SKM-1 treated with dmso at 0.1 percent for 144 hours (cell line): ENCODE results near the gene MTSS2.
A peak's percentile ranks its signal among the peaks of the same experiment; 100 is the strongest.

Experiments
- DNase-seq: peaks from one replicate; lab custom pipeline; 2025; ENCODE audit not compliant: unreplicated experiment; lab: John Stamatoyannopoulos, UW

Gene MTSS2

DNA sequence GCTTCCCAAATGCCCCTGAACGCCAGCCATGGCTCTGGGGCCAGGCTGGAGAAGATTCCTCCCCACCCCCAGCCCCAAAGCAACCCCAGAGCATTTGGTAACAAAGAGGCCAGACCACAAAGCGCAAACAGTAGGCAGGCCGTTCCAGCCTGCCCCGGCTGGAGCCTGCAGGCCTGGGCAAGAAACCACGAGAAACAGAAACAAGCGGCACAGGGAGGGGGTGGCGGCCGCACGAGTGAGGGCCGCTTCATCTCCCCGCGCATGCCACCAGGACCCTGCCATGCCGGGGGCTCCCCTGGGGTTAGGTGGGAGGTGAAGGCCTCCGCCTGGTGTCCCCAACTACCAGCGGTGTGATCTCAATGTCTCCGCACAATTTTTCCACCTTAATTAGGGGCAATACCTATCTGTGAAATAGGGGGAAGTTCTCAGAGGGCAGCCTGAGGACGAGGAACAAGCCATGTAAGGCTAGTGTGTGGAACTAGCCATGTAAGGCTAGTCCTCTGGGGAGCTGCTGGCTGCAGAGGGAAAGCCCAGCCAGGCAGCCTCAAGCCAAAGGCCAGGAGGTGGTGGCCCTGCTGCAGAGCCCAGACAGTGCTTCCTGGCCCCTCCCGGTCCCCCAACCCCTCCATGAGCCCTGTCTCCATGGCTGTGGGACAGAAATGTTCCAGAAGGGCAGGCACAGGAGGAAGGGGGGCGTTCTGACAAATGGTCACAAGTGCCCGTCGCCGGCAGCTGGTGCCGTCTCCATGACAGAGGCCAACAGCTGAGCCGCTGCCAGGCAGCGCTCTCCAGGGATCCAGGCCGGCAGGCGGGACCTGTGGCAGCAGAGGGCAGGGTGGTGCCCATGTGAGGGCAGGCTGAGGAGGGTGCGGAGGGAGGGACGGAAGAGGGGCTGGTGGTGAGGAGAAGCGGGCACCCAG is 14.5 kb upstream of the MTSS2 start:
- peak; percentile 63 for DNase-seq

DNA sequence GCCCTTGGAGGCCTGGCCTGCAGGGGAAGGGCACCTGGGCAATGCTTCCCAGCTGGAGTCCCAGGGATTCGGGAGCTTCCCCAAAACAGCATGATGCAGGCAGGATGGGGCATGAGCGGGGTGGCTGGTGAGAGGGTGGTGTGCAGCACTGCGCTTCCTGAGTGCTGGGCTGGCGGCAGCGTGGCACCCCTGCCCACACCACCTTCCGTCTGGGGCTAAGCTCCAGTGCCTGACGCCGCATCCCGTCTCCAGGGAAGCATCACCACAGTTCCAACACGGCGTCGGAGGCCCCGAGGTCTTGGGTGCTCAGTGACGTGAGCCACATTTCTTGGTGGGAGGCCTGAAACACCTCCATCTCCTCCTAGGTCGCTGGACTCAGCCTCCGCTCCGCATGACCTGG is 13.8 kb upstream of the MTSS2 start:
- DNase-seq, result no peak

DNA sequence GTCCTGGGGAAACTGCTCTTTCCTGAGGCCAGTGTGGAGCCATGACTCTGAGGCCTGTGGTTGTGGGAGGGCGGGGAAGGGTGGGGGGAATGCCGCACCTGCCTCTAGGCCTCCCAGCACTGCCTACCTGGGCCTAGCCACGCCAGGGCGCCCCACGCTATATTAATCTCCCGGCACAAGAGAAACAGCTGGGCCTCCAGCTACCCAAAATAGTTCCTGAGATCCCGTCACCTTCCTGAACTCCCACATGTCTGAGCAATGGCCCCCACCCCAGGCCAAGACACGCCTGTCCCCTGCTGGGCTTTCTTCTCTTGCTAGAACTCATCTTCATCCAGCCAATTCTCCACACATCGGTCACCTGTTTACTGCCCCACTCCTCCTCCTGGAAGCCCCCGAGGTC is 13.0 kb upstream of the MTSS2 start:
- no peak for DNase-seq

DNA sequence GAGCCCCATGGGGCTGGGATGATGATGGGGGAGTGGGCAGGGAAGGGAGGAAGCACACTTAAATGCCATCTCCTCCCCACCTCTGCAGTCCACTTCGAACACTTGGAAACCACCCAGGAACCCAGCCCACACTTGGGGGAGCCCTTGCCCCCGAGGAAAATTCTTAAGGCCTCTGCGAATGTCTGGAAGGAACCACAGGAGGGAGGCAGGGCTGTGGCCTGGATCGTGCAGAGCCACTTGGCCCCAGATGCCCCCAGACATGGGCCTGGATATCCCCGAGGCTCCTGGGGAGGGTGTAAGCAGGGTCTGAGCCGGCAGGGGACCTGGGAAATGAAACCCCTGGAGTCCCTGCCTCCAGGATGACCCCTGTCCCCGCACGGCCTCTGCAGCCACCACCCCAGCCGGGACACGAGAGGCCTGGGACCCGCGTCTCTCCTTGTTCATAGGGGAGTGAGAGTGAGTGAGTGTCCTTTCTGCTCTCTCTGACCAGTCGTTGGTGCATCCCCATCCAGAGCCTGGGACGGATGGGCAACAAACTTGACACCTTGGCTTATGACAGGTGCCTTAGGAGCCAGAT is 11.8 kb upstream of the MTSS2 start:
- no peak for DNase-seq

DNA sequence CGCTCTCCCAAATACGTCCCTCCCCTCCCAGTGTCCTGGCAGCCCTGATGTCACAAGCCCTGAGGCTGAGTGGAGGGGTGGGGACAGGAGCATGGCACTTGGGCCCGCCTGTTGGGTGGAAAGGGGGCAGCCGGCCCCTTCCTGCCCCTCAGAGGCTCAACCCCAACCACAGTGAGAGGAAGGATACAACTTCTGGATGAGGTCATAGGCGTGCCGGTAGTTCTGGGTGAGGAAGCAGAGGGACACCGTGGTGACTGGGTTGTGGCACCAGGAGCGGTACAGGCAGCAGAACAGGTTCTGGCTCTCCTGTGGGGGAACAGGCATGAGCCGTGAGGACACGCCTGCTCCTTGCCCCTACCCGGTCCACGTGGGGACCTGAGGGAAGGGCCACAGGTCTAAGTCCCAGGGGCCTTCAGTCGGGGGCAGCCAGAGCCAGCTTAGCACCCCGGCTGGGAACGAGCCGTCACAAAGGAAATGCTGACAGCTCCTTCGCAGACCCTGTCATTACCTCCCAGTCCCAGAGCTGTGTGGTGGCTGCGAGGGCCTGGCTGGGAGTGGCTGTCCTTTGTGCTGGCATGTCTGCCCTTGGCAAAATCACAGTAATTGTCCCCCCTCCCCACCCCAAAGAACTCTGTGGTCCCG is 11.2 kb upstream of the MTSS2 start:
- DNase-seq, result peak; percentile 82

DNA sequence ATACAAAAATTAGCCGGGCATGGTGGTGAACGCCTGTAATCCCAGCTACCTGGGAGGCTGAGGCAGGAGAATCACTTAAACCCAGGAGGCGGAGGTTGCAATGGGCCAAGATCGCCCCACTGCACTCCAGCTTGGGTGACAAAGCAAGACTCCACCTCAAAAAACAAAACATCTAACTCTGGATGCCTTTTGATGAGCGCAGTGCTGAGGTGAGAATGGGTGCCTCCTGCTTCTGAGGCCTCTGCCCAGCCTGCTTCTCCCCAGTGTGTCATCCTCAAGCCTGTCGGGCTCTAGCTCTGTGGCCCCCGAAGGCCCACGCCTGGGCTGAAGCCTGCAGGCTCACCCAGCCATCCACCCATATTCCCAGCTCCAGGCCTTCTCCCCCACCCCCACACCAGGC is 10.5 kb upstream of the MTSS2 start:
- no peak for DNase-seq

DNA sequence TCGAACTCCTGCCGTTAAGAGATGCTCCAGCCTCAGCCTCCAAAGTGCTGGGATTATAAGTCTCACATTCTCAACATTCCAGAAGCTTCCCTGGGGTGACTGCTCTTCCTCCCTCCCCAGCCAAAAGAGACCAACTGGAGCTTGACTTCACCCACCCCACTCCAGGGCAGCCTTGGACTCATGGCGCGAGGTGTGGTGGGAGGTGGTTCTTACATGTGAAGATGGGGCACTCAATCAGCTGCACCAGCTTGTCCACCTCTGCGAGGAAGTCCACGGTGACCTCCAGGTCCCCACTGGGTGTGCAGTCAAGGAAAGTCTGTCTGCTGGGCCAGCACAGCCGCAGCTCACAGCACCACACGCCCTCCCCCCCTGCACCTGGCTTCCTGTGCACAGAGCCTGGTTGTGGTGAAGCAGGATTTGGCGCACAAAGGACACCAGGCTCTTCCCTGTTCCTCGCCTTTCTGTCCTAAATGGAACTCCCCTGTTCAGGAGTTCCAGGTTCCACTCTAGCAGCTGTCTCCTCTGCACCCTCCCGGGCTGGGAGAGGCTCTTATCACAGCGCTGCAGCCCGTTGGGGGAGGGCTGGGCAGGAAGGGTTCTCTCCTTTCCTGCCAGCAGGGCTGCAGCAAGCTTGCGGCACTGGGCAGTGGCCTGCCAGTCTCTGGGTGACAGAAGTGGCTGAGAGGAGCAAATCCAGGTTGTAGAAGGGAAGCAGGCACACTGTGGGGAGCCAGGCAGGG is 9.6 kb upstream of the MTSS2 start:
- DNase-seq, result peak; percentile 28

DNA sequence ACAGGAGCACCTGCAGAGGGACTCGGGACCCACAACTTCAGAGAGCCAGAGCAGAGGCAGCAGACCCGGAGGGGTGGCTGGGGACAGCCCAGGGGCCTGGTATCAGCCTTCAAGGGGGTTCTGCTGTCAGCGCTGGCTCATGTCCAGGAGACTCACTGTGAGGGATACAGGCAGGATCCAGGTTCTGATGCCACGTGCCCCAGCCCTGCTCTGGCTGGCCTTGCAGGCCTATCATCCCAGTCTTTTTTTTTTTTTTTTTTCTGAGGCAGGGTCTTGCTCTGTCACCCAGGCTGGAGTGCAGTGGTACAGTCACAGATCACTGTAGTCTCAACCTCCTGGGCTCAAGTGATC is 9.0 kb upstream of the MTSS2 start:
- no peak for DNase-seq

DNA sequence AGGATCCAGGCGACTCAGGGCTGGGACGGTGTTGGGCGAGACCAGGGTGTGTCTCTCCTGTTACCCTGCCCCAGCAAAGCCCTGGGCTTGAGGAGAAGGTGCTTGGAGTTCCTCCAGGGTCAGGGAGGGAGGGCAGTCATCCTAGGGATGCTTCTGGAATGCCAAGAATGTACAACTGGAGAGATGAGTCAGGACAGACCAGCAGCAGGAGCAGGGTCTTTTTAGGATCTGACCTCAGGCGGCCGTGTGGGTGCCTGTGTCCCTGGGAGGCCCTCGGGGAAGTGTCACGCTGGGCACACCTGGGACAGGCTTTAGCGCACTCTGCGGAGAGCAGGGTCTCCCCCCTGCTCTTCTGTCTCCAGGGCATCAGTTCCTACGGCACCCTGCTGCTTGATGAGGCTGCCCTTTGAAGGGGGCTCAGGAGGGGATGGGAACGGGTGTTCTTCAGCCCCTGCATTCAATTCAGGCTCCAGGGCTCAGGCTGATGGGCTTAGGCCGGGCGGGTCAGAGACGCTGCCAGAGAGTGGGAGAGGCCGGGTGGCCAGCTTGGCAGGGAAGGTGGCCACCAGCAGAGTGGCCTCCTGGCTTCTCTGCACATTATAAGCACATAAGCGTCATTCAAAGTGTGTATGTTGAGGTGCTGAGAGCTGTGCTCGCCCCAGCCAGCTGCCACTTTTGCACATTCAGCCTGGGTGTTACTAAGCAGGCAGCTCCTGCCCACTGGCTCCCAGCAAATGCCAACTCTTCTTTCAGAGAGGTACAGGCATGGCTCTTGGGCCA is 8.4 kb upstream of the MTSS2 start:
- no peak for DNase-seq

DNA sequence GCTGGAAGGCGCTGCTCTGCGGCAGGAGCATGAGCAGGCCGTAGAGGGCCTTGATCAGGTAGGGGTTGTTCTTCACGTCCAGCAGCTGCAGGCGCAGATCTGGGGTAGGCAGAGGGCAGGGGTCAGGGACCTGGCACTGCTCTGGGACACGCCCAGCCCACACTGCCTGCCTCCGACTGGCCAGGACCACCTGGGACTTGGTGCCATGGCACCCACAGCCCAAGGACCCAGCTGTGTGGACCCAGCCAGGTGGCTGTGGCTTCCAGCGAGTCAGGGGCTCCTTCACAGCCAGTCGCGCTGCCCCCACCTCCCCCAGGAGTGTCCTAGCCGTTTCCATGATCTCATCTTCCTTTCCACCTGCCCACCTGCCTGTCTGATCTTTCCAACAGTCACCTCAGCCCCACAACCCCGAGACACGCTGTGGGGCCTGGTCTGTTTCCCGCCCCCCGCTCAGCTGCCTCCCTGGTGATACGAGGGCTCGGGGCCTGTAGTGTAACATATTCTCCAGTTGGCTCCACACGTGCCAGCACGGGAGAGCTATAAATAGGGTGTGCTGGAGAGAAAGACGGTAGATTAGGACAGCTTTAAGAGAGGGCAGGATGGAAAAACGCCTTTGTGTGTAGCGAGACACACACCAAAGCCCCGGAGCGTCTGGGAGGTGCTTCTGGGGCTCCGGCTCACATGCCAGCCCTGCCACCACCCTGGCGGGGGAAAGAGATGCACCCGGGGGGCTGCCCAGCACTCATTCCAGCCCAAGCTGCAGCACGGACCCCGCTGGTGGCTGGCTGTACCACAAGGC is 7.2 kb upstream of the MTSS2 start:
- DNase-seq, result no peak

DNA sequence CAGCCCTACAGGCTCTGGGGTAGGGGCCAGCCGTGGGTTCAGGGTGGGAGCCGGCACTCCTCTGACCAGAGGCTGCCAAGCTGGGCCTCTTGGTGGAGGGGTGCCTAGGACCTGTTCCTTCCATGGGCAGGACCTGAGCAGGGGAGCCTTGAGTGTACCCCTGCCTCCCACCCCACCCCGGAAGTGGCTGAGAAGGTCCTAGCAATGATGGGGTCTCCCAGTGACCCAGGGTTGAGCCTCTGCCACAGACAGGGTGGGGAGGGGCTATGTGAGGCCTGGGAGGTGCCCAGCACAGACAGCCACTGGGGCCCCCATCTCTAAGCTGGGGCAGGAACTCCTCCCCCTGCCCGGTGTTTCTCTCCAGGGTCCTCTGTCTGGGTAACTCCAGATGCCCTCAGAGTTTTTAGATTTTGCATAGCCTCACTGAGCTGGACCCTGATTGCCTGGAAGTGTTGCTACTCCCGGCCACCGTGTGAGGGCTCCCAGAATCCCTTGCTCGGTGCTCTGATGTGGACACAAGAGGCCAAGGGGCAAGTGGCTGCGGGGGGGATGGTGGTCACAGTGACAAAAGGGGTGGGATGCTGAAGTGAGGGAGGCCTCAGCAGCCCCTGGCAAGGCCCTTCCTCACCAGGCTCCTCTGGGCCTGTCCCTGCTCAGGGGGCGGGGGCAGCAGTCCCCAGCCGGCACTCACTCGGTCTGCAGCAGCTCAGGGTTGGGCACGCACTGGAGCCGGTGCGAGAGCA is 6.4 kb upstream of the MTSS2 start:
- no peak for DNase-seq

DNA sequence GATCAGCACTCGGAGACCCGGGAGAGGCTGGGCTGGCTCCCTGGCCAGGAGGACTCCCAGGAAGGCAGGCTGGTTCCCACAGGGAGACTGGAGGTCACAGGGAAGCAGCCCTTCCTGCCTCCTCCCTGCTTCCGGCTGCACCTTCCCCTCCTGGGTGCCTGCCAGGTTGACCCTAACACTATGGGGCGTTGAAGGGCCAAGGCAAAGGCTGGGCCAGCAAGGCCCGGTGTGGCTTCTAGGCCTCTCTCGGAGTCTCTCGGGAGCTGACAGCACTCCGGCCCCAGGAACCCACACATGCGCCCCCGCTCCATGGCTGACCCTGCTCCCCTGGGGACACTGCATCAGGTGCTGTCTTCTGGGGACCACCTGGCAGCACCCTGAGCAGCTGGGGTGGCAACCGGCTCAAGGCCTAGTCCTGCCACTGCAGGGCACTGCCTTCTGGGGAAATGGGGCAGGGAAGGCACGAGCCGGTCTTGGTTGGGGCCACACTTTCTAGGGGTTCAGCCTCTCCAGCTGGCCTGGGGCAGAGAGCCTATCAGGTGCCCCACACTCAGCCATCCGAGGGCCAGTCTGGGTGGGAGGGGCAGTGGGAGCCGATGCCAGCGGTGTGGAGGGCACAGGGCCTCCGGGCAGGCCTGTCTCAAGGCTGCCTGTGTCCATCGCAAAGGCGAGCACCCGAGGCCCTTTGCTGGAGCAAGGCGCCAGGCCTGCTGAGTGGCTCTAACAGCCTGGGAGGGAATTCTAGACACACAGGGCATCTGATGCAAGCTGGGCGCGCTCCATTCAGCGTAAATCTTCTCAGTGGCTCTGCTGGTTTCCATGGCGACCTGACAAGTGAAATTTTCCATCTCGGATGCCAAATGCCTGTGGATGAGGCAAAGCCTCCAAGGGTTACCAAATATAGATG is 5.6 kb upstream of the MTSS2 start:
- DNase-seq, result no peak

DNA sequence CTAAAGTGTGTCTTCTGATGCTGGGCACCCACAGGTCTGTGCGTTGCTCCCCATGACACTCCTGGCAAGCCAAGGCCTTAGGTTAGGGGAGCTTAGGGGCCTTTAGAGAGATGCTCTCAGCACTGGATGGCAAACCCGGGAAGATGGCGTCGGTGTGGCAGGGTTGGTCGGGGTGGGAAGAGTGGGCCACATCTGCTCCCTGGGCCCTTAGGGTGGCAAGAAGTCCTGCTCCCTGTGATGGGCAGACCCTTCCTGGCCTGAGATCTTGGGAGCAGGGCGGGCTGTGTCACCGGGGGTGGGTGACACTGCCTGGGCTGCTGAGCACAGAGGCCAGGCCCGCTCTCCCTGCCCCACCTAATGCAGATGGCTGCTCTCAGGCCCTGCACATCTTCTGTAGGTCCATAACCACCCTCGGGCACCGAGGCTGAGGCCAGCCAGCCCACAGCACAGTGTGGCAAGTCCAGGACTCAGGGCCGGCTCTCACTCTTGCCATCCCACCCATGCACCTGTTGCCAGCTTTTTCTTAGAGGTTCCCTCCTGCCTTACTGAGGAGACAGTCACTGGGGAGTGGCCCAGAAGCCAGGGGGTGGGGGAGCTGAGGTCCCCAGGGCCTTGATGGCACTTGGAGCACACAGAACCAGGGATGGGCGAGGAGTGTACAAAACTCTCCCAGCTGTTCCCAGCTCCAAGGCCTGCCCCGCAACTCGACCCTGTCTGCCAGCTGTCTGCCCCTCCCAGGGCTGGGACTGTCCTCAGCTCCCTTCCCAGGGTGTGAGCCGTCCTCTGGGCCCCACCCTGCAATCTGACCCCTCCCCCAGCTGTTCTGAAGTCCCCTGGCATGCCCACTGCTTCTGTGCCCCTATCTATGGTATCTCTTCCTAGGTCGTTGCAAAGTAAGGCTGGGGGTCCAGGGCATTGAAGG is 4.4 kb upstream of the MTSS2 start:
- no peak for DNase-seq

DNA sequence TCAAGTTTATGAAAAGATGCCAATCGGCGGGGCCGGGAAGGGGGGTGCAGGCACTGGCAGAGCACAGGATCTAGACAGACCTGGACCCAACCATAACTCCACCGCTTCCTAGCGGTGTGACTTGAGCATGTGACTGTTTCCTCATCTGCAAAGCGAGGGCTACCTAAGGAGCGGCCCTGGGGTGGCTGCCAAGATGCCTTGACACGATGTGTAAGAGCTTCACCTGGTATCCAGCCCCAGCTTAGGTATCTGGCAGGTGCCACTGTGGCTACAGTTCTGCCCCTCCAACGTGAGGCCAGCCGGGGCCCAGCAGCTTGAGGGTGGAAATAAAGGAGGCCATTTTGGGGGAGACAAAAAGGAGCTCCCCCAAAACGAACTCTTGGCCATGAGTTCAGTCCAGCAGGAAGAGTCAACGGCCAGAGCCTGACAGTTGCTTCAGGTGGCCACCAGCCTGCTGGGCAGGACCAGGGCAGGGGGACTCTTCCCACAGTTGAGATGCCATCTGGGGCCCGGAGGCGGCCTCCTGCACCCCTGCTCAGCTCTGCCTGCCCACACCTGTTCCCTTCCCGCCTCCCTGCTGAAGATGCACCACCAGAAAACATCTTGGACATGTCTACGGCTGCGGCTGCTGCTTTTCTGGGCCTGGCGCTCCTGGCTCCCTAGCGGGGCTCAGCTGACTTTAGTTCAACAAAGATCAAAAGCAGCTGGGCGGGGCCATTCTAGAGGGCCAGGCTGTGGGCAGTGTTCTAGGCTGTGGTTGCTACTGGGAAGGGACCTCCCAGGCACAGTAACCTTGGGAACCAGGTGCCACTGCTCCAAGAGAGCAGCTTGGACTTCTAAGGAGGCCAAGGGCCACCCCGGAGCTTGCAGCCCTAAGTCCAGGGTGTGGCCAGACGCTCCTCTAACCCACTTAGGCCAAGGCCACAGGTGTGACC is 3.4 kb upstream of the MTSS2 start:
- no peak for DNase-seq

DNA sequence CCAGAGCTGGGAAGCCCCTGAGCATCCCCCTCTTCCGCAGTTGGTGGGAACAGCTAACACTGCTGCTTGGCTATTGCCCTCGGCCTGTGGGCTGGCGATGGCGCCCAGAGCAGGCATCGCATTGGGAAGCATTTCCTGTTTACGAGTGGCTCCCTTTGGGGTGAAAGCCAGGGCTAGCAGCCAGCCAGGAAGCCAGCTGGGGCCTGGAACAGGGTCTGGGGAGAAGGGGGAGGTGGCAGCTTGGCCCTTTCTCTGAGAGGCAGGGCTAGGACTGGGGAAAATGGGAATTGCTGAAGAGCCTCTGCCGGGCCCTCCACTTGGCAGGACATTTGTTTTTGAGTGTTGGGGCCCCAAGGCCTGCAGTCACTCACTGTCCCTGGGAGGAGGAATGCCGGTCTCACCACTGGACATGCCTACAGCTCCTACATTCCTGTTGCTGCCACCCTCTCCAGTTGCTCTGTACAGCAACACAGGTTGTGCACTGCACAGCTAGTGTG is 2.4 kb upstream of the MTSS2 start:
- DNase-seq, result no peak

DNA sequence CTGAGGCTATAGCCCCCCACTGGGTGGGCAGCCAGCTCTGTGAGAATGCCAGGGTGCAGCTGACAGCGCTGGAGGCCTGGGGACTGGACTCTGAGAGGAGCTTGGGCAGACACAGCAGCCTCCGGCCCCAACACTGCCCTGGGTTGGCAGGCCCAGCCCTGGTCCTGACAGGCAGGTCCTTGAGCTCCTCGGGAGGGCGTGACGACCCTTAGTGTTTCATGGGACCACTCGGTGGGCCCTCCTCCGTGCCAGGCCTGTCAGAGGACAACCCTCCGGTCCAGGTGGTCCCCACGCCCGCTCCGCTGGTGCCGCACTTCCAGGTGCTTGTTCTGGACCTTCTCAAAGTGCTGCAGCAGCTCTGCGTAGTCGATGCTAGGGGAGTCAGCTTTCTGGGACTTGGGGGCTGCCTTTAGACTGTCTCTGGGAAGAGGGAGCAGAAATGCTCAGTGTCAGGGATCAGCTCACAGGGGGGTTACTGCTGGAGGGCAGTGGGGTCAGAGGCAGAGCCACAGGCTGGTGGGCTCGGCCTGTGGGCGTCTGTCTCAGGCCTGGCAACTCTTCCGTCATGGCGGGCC is 1.9 kb upstream of the MTSS2 start:
- DNase-seq, result no peak
